GM18873 (cell line): ENCODE data around the gene EMP1.

ENCODE experiments used
- ATAC-seq: cut with Tn5 transposase; IDR thresholded peaks from one replicate; pipeline ENCODE4 v1.9.1; 2021; ENCODE audit warnings: mild to moderate bottlenecking, moderate library complexity, moderate number of reproducible peaks; ENCODE audit not compliant: unreplicated experiment, low FRiP score

The EMP1 gene

DNA sequence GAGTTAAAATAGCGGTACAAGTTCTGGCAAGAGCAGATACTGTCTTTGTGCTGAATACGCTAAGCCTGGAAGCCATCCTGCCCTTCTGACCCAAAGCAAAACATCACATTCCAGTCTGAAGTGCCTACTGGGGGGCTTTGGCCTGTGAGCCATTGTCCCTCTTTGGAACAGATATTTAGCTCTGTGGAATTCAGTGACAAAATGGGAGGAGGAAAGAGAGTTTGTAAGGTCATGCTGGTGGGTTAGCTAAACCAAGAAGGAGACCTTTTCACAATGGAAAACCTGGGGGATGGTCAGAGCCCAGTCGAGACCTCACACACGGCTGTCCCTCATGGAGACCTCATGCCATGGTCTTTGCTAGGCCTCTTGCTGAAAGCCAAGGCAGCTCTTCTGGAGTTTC, 18.5 kb downstream of the EMP1 start:
- ATAC-seq, result no peak

DNA sequence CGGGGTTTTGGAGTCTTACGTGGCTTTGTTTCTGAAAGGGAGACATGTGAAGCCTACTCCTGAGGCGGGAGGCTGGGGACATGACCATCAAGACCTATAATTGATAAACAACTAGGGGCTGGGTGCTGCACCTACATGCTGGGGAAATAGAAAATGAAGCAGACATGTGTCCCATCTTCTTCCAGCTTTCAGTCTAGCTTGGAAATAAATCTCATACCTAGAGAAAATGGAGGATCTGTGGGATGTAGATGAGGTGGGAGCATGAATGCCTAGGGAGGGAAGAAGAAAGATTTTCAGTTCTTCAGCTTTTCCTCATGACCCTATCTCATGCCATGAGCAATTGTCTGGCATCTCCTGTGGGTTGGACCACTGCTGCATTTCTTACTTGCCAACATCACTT, 22.1 kb downstream of the EMP1 start:
- no peak for ATAC-seq

GRCh38 chr12:13219320-13219719, 22.8 kb downstream of the EMP1 start:
- no peak for ATAC-seq

- no peak for ATAC-seq
Observed at GRCh38 chr12:13220838-13221237, 24.3 kb downstream of the EMP1 start.

GRCh38 chr12:13222076-13222475, 25.6 kb downstream of the EMP1 start:
- ATAC-seq, result no peak

DNA sequence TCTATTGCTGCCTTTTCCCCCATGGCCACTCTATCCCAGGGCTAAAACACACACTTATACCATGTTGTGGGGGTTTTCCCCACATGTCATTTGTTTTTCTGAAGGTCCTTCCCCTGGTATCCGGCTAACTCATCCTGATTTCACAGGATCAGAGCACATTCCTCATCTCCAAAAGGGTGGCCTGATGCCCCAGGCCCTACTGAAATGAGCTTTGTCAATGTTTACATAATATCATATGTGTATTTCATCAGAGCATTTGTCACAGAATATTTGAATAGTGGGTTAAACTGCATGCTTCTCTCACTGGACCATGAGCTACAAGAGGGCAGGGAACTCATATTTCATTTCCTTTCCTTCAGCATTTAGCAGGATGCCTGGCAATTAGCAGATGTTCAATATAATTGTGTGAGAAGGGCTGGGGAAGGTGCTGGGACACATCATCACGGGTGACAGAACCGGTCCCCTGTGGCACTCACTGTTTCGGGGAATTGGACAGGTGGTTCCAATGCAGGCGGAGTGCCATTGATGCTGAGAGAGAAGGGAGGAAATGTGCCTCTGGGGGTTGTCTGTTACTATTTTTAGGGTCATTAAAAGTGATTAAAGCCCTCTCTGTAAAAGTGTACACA, 26.8 kb downstream of the EMP1 start:
- ATAC-seq, result no peak

GRCh38 chr12:13223941-13224340, 27.4 kb downstream of the EMP1 start:
- no peak for ATAC-seq

- no peak for ATAC-seq
Observed at GRCh38 chr12:13227191-13227590, 30.7 kb downstream of the EMP1 start.

GRCh38 chr12:13228579-13228978, 32.1 kb downstream of the EMP1 start:
- no peak for ATAC-seq

GRCh38 chr12:13229504-13229903, 33.0 kb downstream of the EMP1 start:
- no peak for ATAC-seq

DNA sequence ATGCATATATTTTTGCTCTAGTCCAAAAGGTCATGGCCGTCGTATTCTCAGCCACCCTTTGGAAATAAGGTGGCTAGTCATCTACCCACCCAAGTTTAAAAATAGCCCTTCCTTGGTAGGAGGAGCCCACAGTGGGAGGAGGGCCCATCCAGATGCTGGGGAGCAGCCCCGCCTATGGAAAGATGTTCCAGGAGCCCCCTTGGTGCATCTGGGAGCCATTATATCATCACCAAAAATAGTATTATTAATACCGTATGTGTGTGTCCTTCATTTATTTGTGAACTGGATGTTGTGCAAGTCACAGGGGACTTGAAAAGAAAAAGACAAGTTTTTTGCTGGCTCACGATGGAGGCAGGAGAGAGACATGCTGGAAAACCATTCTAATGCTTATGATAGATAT, 34.0 kb downstream of the EMP1 start:
- ATAC-seq, result no peak

GRCh38 chr12:13233830-13234641, 37.5 kb downstream of the EMP1 start:
- ATAC-seq, result no peak

DNA sequence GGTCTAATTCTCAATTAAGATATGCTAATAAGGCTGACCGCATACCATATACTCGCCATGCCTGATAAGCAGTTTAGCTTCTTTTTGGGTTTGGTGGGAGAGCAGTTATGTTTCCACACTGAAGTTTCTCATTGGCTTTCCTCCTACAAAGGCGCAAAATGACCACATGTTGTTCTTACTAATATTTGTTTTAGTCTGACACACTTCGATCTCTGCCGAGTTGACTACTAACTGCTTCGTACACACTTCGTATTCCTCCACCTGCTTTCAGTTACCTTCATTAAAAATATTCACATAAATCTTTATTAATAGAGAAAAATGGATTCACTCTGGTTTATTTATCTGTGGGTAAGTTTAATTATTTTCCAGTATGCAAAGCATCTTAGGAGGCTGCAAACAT, 41.7 kb downstream of the EMP1 start:
- no peak for ATAC-seq

- ATAC-seq, result no peak
Observed at GRCh38 chr12:13241833-13242488, 45.4 kb downstream of the EMP1 start.

GRCh38 chr12:13242936-13243335, 46.4 kb downstream of the EMP1 start:
- no peak for ATAC-seq

DNA sequence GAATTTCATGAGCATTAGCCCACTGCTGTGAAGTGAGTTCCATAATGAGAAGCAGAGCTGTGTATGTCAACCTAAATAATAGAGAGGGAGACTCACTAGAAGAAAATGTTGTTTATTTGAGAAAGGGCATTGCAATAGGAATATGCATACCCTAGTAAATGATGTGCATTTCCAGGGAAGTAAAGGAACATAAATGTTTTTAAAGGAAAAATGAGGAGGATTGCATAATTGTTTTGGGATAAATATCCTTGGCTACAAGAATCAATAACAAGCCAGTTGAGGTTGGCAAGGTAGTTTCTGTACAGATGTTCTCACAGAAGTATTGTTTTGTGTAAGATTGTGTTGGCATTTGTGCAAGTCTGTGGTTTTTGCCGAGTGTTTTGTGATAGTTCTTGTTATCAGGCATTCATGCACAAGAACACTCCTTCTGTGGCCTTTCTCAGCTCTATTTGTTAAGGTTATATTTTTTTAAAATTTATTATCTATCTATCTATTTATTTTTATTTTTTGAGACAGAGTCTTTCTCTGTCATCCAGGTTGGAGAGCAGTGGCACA, 47.1 kb downstream of the EMP1 start:
- no peak for ATAC-seq

DNA sequence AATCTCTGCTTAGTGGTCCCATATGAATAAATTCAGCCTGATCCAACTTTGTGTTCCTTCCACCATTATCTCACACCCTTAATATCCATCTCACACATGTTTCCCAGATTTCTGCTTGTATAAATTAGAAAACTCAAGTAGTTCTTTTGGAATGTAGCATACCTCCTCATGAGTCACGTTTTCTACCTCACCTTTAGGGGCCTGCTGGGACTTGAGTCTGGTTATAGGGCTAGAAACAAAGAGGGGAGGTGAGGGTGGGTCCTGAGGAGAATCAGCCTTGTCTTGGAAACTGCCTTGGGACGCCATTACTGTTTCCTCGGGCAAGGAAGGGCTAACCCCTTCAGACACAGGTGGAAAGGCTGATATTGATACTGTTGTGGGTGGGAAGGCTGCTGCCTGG, 51.1 kb downstream of the EMP1 start:
- ATAC-seq, result no peak

GRCh38 chr12:13248964-13249363, 52.4 kb downstream of the EMP1 start:
- no peak for ATAC-seq

DNA sequence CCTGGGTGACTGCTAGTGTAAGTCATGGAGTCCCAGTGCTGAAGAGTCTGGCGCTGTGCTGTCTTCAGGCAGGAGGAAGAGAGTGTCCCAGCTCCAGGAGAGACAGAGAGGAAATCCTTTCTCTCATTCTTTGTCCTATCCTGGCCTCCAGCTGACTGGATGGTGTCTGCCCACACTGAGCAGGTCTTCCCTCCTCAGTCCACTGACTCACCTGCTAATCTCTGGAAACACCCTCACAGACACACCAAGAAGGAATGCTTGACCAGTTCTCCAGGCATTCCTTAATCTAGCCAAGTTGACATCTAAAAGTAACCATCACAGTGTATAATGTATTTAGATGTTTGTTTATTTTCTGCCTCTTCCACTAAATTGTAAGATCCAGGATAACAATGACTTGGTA, 53.9 kb downstream of the EMP1 start:
- no peak for ATAC-seq

DNA sequence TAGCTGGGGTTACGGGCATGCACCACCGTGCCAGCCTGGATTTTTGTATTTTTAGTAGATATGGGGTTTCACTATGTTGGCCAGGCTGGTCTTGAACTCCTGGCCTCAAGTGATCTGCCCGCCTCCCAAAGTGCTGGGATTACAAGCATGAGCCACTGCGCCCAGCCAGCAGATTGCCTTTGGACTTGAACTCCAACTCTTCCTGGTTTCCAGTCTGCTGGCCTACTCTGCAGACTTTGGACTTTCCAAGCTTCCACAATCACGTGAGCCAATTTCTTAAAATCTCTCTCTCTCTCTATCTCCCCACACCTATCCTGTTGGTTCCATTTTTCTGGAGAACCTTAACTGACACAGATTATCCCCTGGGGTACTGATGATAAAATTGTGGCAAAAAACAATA, 55.0 kb downstream of the EMP1 start:
- ATAC-seq, result no peak

DNA sequence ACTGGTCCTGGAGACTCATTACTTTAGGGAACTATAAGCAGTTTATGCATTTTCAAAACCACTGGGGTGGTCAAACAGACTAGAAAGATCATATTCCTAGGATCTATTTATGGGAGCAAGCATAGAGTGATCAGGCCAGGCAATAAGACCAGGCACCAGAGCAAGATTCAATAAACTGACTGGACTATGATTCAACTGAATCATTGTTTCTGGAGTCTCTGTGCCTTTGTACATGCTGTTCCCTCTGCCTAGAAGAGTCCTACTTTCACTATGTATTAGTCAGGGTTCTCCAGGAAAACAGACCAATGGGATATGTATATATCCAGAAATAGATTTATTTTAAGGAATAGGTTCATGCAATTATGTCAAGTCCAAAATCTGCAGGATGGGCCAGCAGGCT, 55.5 kb downstream of the EMP1 start:
- ATAC-seq, result no peak
